Measurements from ENCODE around the gene ANKRD13B.
"Not testable (repeated sequence)": the region's sequence is repeated elsewhere in the genome, so short reads cannot be mapped to it uniquely, and the experiment has no call there.

Gene ANKRD13B

DNA sequence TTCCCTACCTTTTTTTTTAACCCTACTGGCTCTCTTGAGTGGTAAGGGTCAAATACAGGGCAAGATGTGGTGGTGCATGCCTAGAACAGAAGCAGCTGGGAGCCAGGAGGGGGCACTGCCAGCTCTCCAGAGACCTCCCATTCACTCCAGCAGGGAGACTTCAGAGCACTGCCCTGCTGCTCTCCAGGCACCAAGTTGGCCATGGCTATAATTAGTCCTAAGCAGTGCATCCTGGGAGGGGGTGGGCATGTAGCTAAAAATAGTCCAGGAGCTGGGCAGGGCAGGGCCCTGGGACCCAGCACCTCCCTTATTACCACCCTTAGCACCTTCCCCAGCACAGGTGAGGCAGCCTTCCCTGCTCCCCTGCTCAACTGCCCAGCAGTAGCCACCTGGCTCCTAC lies 26.3 kb downstream of the ANKRD13B start:
- DNase-seq: no peak

DNA sequence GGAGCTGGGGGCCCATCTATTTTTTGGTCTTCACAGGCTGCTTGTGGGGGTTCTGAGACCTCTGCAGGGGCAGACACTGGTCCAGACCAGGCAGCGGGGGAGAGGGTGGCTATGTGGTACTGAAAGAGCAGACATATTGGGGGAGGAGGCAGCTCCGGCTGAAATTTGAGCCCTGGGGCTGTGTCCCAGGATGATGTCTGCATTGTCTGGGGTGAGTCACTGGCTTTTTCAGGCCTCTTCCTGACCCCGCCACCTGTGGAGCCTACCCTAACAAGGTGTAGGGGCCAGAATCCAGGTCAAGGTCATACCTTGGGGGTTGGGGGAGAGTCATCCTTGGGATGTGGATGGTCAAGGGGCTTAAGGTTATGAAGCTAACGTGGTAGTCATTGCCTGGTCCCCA lies 27.3 kb downstream of the ANKRD13B start:
- DNase-seq: no peak

DNA sequence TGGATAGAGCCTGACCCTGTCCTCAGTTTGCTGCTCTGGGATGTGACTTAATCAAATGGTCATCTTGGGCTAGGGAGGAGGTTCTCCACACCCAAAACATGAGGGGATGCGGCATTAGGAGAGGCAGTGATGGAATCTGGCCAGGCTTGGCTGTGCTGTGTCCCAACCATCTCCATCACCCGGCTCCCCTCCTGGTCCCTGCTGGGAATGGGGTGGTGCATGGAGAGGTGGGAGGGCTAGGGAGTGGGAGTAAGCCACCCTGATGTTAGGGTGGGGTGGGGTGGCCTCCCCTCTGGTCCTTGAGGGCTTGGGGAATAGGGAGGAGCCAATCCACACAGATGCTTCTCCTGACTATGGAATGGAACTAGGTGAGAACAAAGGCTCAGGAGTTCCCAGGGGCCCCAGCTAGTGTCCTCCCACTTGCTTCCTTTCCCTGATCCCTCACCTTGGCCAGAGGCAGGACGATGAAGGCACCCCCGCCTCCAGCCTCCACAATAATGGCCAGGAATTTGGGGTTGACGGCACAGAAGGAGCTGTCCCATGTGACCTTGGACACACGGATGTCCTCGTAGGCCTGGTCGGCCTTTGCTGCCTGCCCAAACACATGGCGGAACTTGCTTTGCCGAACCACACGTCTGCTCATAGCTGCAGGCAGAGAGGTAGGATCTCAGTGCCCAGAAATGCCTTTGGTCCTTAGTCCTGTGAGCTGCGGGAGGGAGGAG lies 28.0 kb downstream of the ANKRD13B start:
- DNase-seq: no peak

DNA sequence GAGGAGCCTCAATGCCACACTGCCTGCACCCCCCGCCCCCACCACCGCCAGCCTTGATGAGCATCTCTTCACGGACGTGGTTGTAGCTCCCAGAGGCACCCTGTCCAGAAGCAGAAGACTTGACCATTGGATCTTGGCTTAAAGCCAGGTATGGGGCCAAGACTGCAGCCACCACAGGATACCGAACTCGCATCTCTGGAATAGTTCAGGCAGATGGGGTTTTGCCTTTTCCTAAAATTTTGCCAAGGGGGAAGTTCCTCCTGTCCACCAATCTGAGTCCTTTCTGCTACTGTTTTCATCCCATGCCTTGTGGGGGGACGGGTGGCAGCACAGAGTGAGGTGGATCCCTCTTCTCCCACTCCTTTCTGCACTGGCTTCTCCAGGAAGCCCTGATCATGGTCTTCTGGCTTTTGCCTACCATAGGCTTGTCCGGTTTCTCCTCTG lies 28.8 kb downstream of the ANKRD13B start:
- no peak for DNase-seq

DNA sequence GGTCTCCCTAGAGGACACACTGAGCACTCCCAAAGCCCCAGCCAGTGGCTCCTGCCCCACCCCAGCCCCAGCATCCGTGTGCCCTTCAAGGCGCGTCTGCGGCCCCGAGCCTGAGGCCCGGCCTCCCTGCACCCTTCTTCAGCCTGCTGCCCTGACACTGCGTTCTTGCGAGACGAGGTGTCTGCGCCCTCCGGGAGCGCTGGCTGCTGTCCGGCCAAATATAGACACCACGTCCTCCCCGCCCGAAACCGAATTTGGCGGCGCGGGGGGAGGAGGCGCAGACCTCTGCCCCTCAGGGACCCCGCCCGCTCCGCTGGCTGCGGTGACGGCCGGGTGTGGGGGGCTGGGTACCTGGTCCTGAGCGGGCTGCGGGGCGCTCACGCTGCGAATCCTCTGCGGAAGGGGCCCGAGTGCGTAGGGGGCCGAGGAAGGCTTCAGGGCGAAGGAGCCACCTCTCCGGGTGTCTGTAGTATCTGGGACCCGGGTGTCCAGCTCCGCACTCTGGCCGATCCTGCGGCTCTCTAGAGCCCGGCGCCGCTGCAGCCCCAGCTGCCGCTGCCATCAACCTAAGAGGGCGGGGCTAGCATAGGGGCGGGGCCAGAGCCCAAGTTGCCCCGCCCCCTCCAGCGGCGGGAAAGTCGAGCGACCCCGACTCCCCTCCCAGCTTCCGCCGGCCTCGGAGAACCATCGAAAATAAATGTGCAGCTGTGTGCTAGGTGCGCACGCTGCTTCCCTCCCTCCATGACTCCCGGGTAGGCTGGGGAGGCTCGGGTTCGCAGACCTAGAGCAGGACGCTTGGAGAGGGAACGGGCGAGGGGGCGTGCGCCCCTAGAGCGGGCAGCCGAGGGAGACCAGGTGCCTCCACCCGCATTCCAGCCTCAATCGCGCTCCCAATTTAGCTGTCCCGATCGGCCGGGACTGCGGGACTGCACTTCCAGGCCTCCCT lies 29.7 kb downstream of the ANKRD13B start, which contains the start of gene CORO6:
TSS of gene CORO6 (minus strand) at position 576 of the 946 bp plus-strand sequence. CDS start 1,491 bp downstream, outside the sequence.
- no peak for DNase-seq

DNA sequence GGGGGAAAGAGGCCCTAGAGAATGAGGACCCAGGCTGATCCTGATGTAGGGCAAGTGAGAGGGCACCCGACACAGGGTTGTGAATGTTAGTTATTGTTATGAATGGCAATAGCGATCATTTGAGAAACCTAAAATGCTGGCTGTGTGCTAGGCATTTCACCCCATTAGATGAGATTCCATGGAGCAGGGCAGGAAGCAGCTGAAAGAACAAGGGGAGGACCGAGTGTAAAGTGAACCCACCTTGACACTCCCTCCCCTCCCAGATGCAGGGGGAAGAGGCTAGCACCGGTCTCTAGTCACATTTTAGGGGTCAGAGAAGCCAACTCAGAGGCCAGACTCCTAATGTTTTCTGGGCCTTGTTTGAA lies 30.3 kb downstream of the ANKRD13B start:
- no peak for DNase-seq

DNA sequence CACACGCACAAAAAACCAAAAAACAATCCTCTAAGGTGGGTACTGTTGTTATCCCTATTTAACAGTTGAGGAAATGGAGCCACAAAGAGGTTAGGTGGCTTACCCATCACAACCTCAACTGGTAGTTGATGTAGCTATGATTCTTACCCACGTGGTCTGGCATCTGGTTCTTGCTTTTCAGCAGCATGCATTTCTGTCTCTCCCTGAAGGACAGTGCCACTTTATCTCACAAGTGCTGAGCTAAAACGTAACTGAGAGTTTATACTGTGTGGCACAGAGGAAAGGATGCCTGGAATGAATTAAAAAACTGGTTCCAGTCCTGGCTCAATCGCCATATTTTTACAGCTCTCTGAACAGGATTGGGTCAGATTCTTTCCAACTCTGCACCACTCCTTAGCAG lies 31.7 kb downstream of the ANKRD13B start:
- DNase-seq: no peak

DNA sequence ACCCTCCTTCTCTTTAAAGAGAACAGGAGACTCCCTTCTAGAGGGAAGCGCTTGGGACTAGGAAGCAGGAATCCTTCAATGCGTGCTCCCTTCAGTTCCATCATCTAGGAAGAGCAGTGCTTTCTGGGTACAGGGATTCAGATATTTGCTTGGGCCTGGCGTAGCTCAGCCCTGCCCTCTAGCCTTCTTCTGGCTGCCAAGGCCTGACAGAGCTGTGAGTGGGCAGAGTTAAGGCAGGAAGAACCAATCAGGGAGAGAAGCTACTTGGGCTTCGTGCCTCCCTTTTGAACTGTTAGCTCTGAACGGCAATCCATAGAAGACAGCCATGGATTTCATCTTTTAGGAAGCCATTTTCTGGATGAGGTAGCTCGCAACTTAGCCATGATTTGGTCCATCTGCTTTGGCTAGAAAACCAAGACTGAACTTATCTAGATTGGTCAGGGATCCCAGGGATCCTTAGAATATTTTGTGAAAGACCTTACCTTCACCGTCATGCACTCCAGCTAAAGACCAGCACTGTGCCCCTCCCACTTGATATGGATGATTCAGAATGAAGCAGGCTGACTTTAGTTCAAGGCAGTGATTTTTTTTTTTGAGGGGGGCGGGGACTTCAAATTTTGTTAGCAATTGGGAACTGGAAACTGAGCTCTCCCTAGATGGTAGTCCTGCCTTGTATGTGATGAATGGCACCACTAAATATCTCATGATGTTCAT lies 32.3 kb downstream of the ANKRD13B start:
- DNase-seq: no peak

DNA sequence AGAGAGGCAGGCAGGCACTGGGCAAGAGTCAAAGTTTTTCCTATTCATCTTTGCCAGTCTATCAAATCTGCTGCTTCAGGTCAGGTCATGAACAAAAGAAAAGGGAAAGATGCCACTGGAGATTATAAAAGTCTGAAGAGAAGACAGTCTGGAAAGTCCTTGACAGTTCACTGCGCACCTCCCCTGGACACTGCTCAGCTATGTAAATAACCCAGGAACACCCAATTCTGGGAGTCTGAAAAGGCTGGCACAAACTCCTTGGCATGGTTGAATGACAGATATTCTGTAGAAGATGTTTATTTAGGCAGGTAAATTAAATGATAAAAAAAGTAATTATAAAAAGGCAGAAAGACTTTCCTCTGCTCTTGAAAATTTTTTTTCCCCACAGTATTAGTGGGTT lies 35.0 kb downstream of the ANKRD13B start:
- no peak for DNase-seq

DNA sequence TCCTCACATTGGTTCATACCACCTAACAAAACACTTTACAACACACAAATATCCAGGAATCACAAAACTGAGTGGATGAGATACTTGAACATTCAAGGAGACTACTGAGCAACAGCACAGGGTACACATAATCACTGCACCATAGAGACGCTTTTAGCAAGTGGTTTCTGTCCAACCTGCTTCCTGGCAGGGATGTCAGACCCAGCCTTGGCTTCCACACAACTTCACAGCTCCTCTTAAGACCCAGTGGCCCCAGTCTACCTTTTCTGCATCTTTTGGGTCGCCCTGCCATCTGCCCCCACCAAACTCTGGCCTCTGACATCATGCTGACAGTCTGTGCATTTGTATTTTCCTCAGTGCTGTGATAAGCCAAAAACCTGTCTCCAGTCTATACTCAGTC lies 35.7 kb downstream of the ANKRD13B start:
- DNase-seq: no peak

DNA sequence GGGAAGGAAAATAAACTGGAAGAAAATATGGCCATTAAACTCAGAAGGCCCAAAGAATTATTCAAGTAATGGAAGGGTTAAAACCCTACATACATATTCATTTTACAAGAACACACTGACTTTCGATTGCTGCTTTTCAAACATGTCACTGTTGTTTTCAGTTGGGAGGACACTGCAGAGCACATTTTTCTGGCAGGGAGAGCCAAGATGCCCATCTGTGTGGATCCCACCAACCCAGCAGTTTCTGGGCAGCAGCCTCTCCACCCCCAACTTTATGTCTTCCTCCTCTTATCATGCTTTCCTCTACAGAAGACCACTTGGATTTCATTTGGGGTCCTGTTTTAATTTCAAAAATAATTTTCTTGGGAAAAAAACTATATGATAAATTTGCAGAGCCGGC lies 36.9 kb downstream of the ANKRD13B start:
- DNase-seq: no peak

DNA sequence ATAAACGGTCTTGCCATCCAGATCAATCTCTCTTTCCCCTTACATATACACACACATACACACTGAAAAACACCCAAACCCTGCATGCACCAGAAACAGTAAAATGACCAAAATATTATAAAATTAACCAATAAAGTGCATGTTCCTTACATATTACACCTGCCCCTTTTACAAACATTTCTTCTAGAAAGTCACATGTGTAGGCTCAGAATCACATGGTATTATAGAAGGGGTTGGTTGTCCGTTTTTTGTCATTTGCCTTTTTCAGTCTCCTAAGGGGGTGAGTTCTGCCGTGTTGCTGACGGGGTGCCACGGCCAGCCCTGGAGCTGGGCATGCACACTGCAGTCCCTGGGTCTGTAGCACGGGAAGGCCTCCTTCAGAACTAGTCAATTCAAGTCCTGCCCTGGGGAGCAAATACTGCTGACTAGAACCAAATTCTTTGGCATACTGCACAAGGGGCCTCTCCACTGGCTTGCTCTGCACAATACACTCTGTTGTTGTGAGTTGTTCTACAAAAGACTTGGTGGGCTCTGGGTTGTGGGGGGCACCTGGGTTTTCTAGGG lies 37.8 kb downstream of the ANKRD13B start:
- no peak for DNase-seq

DNA sequence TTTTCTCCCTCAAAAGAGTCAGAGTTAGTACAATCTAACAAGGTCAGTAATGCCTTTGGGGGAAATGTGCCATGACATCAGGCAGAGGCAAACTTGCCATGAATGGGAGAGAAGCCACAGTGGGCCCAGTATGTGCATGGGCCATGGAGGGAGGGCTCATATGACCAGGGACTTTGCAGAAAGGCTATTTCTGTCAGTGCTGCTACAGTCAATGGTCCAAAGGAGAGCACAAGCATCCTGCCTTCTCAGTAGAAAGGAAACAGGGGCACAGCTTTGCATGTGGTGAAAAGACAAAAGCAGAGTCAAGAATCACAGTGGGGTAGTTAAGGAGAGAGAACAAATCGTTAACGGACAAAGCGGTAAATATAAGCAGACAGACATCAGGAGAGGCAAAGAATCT lies 41.0 kb downstream of the ANKRD13B start:
- DNase-seq: no peak

DNA sequence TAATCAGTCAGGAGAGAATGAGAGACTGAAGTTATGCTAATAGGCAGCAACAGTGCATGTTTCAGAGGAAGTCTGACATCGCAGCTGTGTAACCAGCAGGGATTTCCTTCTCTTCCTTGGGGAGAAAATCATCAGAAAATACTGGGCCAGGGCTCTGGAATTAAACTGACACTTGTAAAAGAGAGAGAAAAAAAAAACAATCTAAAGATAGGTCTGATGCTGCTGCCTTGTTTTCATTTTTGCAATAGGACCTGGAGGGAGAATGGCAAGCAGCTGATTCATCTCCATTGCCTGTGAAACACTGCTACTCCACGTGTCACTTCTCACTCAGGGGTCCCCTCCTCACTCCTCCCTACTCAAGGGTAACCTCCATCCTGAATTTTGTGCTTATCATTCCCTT lies 47.5 kb downstream of the ANKRD13B start:
- DNase-seq: no peak

DNA sequence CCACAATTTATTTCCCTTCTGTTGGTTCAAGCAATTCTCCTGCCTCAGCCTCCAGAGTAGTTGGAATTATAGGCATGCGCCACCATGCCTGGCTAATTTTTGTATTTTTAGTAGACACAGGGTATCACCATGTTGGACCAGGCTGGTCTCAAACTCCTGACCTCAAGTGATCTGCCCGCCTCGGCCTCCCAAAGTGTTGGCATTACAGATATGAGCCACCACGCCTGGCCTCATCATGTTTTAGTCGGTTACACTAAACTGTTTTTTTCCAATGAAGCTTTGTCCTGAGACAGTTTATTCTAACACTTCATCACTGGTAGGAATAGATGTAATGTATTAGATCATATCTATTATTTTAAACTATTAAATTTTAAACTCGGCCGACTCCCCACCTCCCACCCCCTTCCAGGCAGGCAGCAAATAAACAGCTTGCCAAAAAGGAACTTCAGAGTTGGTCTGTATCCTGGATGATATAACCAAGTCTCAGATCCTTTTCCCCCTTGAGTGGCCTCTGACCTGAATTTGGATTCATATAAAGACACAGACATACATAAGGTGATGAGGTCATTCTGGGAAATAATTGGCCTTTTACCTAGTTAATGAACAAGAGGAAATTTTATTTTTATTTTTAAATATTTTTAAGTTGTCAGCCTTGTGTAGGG lies 48.2 kb downstream of the ANKRD13B start:
- DNase-seq: peak; percentile 68

DNA sequence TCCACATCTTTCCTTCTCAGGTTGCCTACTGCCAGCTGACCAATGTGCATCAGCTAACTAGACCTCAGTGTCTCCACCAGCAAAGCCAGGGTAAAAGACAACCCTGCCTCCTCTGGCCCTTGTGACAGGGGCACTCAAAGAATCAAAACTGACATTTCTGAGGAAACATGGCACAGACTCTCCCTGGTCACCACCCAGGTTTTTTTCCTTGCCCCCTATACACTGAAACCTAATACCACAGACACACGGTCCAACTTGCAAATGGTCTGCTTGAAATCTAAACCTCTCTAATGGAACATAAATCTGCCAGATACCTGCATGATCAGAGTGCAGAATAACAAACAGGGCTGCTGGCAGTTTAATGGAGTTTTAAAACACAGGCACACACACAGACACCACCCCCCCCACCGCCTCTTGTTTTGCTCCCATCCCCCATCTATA lies 49.3 kb downstream of the ANKRD13B start:
- DNase-seq: no peak

DNA sequence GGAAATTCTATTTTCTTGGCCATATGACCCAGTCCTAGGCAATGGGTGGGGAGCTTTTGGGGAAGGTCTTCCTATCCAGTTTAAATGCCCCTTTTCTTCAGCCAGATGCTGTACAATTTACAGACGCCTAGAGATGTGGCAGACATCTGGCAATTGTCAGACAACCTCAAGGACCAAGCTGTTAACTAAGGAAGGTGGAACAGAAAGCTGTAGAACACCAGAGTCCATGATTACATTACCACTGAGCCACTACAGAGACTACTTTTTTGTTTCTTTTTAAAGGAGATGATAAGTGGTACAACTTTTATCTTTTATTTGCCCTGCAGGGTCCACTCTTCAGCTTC lies 50.9 kb downstream of the ANKRD13B start:
- no peak for DNase-seq

DNA sequence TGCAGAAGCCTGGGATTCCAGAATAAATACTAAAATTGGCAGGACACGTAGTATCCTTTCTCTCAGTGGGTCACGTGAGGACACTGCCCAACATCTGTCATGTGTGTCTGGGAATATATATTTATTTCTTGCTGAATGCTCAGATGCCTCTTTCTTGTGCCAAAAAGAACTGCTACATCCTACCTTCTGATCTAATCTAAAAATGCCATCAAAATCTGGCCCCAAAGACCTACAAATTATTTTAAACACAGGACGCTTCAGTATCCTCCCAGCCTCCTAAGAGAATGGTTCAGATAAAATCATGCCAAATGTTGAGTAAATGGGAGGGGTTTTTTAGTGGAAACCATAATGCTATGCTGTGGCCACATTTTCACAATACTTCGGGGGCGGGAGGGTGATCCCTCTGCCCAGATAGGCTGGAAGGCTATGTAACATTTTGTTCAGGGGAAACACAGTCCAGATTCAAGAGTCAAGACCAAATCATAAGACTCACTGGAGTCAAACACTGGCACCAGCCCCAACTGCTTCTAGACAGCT lies 52.7 kb downstream of the ANKRD13B start:
- DNase-seq: peak; percentile 91

DNA sequence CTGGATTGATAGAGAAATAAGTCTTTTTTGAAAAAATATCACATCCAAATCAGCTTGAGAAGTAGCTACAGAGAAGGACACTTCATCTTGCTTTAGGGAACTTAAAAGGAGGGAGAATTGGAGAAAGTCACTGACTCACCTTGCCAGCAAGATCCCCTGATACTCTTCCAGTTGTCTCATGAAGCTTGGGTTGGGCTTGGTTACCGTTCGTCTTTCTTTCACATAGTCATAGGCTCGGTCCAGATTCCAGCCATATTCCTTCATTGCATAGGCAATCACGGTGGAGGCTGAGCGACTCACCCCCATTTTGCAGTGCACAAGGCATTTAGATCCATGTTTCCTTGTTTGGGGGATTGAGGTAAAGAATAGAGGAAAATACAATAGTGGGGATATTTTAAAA lies 55.1 kb downstream of the ANKRD13B start:
- DNase-seq: no peak

DNA sequence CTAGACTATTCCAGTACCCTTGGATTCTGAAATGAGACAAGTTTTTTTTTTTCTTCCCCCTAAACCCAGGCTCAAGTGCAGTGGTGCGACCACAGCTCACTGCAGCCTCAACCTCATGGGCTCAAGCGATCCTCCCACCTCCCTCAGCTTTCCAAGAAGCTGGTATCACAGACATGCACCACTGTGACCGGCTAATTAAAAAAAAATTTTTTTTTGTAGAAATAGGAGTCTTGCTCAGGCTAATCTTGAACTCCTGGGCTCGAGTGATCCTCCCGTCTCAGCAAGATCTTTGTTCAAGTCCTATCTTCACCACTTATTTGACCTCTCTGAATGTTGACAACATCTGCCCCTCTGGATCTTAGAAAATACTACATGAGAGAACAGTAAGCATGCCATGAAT lies 56.4 kb downstream of the ANKRD13B start:
- DNase-seq: no peak

DNA sequence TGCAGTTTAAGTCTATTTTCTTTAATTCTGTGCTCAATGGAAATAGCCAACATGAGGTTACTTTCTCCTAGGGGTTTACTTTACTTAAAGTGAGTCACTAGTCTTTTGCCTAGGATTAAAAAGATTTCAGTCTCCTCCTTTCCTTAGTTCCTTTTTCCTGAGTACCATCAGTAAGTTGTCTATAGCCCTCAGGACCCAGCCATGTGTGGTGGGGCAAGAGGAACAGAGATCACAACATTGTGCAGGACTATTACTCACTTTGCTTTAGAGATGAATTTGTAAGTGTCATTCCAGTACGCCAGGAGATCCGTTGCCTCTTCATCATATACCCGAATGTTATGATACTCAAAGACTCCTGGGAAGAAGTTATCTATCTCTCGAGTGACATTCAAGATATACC lies 57.5 kb downstream of the ANKRD13B start:
- peak; percentile 79 for DNase-seq

DNA sequence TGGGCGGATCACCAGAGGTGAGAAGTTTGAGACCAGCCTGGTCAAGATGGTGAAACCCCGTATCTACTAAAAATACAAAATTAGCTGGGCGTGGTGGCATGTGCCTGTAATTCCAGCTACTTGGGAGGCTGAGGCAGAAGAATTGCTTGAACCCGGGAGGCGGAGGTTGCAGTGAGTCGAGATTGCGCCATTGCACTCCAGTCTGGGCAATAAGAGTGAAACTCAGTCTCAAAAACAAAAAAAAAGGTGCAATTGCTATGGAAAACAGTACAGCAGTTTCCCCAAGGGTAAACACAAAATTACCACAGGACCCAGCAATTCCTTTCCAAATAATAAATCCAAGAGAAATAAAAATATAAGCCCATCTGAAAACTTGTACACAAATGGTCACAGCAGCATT lies 59.0 kb downstream of the ANKRD13B start:
- DNase-seq: not testable (repeated sequence)

Data from inflammatory macrophage treated with lipopolysaccharide for 4 hours (primary cell).